WTC11 (cell line): ENCODE results near the gene LDB3.

ENCODE experiments used
- TF ChIP-seq, protein P1 (sequence below): fragments of 200-600 bp; IDR thresholded peaks from 2 replicates; pipeline ENCODE4 v1.8.0; 2022; ENCODE audit warnings: antibody characterized with exemption
- TF ChIP-seq, protein P2 (sequence below): sonication (generic); formaldehyde crosslinking; IDR thresholded peaks from 2 replicates; pipeline ENCODE4 v1.8.1; 2023; ENCODE audit warnings: mild to moderate bottlenecking, moderate library complexity, missing genetic modification reagents

DNA sequence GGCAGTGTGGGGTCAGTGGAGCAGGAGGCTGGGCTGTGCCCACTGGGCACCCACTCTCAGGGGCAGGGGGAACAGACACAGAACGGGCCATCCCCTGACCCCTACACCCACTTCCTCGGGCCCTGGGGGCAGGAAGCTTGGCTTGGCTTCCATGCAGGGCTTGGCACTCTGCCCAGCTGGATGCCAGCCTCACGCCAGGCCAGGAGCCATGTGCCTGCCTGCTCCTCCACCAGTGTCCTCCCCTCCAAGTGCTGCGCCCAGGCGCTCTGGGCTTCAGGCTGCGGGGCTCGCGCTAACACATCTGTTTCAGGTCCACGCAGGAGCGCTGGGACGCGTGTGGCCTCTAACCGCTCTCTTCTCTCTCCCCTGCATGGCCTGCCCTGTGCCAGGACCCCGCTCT is 12.7 kb downstream of the LDB3 start:
- TF ChIP-seq, protein P1, sequence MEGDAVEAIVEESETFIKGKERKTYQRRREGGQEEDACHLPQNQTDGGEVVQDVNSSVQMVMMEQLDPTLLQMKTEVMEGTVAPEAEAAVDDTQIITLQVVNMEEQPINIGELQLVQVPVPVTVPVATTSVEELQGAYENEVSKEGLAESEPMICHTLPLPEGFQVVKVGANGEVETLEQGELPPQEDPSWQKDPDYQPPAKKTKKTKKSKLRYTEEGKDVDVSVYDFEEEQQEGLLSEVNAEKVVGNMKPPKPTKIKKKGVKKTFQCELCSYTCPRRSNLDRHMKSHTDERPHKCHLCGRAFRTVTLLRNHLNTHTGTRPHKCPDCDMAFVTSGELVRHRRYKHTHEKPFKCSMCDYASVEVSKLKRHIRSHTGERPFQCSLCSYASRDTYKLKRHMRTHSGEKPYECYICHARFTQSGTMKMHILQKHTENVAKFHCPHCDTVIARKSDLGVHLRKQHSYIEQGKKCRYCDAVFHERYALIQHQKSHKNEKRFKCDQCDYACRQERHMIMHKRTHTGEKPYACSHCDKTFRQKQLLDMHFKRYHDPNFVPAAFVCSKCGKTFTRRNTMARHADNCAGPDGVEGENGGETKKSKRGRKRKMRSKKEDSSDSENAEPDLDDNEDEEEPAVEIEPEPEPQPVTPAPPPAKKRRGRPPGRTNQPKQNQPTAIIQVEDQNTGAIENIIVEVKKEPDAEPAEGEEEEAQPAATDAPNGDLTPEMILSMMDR, result no peak
- TF ChIP-seq, protein P2, sequence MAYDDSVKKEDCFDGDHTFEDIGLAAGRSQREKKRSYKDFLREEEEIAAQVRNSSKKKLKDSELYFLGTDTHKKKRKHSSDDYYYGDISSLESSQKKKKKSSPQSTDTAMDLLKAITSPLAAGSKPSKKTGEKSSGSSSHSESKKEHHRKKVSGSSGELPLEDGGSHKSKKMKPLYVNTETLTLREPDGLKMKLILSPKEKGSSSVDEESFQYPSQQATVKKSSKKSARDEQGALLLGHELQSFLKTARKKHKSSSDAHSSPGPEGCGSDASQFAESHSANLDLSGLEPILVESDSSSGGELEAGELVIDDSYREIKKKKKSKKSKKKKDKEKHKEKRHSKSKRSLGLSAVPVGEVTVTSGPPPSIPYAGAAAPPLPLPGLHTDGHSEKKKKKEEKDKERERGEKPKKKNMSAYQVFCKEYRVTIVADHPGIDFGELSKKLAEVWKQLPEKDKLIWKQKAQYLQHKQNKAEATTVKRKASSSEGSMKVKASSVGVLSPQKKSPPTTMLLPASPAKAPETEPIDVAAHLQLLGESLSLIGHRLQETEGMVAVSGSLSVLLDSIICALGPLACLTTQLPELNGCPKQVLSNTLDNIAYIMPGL (CRISPR knock-in tag), result no peak
